GM12891 (cell line): ENCODE measurements around the gene TRAPPC2B.

ENCODE experiments used
- POLR2A ChIP-seq: IDR thresholded peaks from 2 replicates; pipeline ENCODE4 v1.6.1; 2011; ENCODE audit warnings: low read depth, low read length, control low read depth
- POLR2AphosphoS5 ChIP-seq: IDR thresholded peaks from 2 replicates; pipeline ENCODE4 v1.6.1; 2011; ENCODE audit warnings: low read depth, low read length, control low read depth
- SPI1 ChIP-seq: IDR thresholded peaks from 2 replicates; pipeline ENCODE4 v1.6.1; 2011; ENCODE audit warnings: low read depth, low read length, control low read depth
- TAF1 ChIP-seq: IDR thresholded peaks from 2 replicates; pipeline ENCODE4 v1.6.1; 2011; ENCODE audit warnings: low read depth, low read length, control low read depth

DNA sequence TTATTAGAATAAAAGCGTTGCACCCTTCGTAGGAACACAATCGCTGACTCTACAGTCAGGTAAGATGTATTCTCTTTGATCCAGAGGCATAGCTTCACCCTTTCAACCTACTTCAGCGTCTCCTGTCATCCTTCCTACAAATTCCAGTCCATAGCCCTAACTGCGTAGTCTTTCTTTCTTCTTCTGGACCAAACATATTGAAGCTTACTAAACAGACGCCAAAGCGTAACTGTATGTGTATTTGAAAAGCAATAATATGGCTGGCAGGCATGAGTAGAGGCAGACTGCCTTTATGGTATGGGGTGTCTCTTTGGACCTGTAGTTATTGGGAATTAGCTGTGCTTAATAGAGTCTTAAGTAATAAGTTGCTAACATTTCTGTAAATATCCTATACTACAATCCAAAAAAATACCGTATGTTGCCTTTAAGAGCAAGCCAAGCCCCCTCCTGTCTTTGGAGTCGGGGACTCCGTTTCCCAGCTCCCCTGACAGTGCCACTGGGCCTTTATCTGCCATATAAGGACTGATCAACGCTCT lies 25.9 kb downstream of the TRAPPC2B start:
- TF ChIP-seq POLR2A (no peak; the same call in 1 of the 2 replicates), TAF1 (no peak), POLR2AphosphoS5 (no peak), SPI1 (no peak)
